Measurements from ENCODE around the gene KRT3.

- TF ChIP-seq POLR2A (IDR thresholded peaks at IDR 0.05; ENCODE audit: low read length) (no peak), GATA1 (IDR thresholded peaks at IDR 0.05; ENCODE audit: low read depth, low read length) (no peak)
These were observed 13.4 kb downstream of the KRT3 start for GRCh38 chr12:52782502-52782901.

Data from erythroblast (primary cell).